Superior temporal gyrus (tissue), 1 donor: ENCODE results near the gene ABTB1.

Experiments used
- DNase-seq: peaks from one replicate; pipeline ENCODE4 v3.0.0-alpha.2; 2016; ENCODE audit errors: extremely low spot score

ABTB1 gene

DNA sequence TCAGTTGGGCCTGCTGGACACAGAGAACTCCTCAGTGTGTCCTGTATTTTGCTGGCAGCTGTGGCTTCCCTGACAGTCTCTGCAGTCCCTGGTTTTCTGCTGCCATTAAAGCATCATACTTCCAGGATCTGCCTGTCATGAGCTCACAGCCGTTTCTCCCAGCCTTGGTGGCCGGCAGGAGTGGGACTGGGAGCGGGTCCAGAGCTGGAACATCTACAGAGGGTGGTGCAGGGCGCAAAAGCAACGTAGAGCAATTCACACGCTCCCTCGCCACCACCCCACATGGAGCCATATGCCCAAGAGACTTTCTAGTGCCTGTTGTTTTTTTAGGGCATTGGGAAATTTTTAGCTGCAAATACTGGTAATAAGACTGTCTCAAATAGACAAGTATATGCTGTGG, 33.6 kb downstream of the ABTB1 start:
- no peak for DNase-seq

DNA sequence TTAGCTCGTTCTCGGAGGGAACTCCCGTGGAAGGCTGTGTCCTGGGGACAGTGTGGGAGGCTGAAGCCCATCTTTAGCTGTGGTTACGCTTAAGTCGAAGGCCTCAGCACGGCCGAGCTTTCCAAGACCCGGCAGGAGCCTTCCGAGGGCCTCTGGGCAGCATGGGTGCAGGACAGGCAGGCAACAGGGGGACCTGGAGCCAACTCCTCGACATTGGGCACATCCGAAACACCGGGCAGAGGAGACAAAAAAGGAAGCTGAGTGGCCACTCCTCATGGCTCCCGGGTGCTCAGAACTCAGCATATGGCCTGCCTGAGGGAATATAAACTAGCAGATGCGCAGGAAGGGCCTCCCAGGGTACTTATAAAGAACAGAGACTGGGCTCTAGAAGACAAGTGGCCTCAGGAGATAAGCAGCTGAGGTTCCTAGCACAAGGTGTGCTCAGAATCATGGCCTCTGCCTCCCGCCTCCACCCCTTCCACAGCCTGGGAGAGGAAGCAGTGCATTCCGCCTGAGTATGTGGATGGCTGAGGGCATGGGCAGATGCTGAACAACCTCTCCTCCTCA, 34.1 kb downstream of the ABTB1 start:
- DNase-seq, result no peak

DNA sequence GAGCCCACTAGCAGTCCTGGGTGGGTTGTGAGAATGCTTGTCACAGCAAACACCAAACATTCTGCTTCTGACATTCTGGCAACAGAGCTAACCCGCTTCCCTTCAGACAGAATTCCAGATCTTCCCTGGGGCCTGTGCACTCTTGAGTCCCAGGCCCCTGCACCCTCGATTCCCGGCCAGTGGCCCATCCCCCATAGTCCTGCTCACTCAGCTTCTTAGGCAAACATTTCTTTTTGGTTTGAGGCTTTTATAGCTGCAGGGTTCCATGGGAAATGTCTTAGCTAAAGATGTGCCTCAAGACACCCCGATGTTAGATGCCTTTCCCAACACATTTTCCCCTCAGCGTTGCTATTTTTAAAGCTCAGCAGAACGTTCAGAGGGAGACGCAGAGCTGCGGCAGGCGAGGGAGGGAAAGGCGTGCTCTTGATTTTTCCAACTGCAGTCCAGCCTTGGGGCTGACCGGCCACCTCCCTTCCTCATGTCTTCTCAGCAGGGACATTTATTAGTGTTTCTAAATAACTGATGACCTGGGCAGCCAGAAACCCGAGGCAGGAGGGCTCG, 35.2 kb downstream of the ABTB1 start:
- DNase-seq, result no peak

DNA sequence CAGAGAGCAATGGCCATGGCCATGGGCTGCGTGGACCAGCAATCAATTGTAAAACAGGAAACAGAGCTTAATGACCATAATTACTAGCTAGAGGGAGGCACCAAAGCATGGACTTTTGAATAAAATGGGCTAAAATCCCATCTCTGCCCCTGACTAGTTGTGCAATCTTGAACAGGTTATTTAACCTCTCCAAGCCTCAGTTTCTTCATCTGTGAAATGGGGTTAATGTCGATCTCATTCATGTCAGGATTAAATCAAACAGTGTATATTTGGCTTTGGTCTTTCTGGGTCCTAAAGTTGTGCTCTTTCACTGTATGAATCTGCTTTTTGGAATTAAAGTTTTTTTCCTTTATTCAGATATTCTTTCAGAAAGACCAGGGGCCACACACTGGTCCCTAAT, 36.1 kb downstream of the ABTB1 start:
- no peak for DNase-seq

DNA sequence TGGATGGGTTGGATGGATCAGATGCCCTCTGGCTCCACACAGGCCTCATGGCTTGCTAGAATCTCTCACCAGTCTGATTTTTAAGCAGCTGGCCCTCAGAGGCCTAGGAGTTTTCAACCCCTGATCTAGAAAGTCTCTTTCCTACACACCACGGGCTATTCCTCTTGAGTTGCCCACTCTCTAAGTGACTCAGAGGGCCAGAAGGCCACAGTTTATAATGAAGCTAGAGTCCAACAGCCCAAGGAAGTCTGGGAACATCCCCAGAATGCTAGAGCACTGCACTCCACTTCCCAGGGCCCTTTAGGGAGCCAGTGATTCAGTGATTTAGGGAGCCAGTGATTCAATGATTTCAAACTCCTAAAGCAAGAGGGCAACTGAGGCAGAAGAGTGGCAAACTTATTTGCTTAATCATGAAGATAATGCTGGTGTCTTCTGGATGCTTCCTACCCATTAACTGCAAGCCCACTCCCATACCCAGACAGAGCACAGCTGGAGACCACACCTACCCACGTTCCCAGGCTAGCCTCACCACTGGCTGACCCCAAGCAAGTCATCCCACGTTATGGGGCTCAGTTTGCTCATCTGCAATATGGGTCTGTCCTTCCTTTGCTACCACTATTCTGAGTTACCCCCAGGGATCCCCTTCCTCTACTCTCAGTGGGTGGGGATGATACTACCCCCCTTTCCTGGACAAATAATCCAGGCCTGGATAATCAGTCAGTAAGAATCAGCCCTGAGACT, 36.7 kb downstream of the ABTB1 start:
- DNase-seq, result no peak

DNA sequence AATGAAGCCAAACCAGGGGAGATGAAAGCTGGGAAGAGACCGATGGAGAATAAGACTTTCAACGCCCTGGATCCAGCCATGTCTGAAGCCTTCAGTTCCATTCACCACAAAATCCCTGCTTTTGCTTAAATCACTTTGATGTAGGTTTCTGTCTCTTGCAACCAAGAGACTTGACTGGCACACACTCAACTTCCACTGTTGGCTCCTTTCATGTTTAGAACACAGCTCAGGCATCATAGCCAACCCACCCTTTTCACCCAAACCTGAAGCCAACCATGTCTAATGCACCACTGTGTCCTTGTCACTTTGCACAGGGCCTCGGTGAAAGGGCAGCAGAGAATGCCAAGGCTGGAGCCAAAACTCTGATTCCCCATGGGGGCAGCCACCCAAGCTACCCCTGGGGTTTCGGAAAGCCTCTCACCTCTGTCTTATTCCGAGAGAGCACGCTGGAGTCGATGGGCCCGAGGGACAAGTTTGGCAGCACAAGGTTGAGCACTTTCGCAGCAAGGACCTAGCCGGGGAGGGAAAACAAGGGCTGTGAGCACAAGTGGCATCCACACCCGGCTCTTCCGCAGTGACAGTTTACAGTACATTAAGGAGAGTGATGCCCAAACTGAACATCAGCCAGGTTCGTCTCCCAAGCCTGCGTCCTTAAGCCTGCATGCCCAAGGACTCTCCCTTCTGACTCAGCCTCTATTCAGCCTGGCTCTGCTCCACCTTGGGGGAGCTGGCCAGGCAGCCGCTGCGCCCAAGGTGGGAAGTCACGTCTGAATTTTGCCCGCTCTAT, 37.6 kb downstream of the ABTB1 start:
- no peak for DNase-seq

DNA sequence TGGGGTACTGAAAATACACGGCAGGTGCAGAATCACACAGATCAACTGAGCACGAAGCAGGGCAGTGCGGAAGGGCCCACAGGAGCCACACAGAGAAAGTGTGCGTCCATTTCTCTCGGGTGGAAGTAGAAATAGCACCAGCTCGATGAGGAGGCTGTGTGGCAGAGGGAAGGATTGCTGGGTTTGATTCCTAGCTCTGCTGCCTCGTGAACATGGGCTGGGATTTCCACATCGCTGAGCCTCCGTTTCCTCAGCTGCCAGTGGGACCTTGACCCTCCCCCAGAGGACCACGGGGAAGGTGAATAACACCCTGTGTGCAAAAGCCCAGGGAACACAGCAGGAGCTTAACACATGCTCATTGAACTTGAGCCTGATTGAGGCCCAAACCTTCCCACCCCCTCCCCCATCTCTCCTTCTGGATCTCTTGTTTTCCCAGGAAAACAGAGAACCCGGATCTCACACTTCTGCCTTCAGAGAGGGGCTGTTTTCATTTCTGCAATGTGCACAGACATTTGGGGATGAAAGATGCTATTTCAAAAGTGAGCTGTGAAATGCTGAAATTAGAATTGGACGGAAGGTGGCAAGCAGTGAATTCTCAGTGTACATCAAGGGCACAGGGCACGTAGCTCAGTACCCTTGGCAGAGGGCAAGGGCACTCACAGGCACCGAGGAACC, 38.4 kb downstream of the ABTB1 start:
- DNase-seq, result no peak

DNA sequence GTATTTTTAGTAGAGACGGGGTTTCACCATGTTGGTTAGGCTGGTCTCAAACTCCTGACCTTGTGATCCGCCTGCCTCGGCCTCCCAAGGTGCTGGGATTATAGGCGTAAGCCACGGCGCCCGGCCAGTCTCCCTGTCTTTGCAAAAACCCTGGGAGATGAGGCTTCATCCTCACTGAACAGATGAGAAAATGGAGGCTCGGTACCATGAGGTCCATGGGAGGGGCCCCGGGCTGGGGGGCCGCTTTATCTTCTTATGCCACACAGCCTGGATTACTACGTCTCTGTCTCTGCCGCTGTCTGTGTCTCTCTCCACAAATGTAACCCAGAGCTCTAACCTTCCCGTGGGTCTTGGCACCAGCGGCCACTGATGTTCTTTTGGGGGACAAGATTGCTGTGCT, 39.1 kb downstream of the ABTB1 start:
- no peak for DNase-seq

DNA sequence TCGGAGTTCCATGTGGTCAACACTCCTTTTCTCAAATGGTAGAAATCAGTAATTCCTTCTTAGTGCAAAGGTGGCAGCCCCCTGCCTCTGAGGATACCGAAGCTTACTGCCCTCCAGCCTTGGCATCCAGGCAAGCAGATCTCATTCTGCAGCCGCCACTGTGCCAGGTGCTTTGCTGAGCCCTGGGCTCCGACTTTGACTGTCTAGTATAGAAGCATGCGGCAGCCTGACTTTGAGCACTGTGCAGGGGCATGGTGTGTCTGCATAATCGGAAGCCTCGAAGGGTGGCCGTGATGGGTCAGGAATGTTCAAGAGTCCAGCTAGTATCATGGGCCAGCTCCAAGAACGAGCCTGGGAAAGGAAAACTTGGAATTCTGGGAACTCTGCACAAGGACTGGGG, 39.7 kb downstream of the ABTB1 start:
- DNase-seq, result no peak

DNA sequence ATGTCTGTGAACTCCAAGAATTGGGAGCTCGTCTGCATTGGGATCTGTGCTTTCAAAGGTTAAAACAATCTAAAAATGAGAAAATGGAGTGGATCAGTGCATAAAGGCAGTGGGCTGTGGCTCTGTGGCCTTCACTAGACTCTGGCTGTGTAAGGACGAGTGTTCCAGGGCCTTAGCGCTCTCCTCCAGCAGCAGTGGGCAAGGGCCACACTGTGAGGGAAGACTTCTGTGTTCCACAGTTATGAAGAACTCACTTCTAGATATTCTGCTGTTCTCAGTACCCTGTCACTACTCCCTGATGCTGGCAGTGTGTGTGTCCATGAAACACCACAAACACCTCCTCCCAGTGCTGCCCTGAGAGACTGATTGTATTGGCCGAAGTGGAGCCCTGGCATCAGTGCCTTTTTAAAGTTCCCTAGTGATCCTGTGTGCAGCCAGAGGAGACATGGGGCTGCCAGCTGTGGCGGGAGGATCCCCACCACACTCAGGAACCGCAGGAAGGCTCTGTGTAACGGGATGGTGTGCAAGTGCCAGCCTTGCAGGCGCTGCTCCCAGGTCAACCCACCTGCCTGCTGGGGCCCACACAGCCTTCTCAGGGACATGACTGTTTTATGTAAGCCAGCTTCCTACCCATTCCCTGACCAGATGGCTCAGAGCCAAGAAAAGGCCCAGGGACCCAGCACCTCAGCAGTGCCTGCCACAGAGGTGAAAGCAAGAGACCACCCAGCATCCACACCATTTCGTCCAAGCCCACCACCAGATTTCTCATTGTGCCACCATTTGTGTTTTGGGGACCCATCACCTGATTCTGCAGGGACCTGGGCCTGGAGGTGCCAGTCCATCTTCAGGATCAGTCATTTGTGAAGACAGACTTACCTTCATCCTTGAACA, 40.4 kb downstream of the ABTB1 start:
- no peak for DNase-seq

DNA sequence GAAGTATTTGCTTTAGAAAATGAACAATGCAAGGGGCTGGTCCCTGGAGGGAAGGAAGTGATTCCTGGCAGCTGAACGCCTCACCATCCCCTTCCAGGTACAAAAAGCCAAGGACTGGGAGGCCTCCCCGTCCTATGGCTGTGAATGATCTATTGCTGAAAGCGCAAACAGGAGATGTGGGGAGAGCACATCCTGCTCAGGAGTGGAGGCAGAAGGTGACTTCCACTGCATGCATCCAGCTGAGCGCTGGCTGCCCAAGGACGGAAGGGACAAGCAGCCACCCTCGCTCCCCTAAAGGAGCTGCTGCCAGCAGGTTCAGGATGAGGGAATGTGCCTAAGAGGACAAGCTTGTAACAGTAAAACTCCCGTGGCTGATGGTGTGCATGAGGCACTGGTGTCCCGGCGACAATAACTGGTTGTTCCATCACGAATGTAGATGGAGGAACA, 41.4 kb downstream of the ABTB1 start:
- DNase-seq, result no peak

DNA sequence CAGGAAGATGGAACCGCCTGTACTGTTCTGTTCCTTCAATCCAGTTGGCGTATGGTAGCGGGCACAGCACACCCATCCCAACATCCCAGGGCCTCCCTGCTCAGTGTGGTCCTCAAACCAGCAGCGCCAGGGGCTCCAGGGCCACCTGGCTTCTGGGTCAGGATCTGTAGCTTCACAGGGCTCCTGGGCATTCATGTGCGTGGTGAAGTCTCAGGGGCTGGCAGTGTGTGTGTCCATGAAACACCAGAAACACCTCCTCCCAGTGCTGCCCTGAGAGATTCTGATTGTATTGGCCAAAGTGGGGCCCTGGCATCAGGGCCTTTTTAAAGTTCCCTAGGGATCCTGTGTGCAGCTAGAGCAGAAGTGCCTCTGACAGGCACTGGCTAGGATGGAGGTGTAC, 42.1 kb downstream of the ABTB1 start:
- DNase-seq, result no peak

DNA sequence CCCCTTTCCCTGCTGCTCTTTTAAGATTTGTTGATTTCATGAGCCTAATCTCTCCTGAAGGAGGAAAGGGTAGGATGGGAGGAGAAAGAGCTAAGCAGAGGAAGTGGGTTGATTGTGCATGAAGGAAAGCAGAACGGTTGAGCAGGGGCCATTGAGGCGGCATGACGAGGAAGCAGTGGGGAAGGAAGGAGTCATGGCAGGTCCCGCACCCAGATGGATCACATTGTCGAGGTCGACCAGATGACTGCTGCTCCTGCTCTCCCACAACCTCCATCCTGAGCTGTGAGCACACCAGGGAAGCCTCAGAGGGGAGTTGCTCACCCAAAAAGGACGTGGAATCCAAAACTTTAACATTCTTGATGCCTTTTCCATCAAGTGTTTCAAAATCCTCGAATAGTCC, 42.8 kb downstream of the ABTB1 start:
- DNase-seq, result no peak

DNA sequence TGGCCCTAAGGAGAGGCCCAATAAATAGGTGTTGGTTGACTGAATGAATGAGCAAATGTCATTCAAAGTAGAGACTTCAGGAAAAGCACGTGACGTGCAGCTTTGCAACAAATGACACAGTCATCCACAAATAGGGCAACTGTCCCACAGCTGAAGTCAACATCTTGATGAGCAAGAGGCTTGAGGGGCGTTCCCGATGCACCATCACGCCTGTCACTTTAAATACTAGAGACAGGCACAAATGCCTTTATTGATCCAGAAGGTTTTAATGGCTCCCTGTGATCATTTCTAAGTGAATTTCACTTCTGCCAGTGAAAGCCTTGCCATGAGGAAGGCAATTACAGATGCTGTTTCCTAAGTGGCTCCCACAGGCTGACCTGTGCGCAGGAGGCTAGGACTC, 43.6 kb downstream of the ABTB1 start:
- DNase-seq, result no peak

DNA sequence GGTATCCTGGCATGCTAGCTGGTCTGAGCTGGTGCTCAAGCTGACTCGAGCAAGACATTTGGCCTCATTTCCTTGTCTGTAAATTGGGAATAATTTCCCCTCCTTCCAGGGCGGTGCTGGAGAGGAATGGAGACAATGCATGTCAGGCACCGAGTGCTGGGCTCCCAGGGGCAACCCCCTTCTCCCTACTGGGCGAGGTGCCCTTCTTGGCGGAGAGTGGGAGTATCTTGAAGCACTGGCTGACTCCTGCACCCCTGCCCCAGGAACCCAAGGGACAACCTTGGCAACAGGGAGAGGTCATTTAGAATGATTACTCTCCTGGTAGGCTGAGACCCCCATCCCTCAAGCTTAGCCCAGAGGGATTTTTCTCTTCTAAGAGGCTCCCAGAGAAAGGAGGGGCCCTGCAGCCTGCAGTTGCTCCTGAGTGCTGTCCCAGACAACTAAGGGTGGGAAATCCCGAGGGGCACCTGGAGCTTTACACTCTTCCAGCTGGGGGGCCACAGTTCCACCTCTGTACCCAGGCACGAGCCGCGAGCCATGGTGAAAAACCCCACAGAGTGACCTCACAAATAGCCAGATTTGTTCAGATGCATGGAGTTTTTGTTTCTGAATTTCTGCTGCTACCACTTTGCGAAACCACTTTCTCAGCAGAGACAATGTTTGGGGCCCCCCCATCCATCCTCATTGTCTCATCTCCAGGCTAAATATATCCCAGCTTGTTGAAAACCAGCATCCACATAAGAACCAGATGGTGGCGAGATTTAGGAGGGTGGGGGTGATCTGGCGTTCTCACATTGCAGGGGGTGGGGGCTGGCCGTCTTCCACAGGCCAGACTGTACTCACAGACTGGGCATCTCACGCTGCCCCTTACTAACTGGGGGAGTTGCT, 44.8 kb downstream of the ABTB1 start:
- no peak for DNase-seq

DNA sequence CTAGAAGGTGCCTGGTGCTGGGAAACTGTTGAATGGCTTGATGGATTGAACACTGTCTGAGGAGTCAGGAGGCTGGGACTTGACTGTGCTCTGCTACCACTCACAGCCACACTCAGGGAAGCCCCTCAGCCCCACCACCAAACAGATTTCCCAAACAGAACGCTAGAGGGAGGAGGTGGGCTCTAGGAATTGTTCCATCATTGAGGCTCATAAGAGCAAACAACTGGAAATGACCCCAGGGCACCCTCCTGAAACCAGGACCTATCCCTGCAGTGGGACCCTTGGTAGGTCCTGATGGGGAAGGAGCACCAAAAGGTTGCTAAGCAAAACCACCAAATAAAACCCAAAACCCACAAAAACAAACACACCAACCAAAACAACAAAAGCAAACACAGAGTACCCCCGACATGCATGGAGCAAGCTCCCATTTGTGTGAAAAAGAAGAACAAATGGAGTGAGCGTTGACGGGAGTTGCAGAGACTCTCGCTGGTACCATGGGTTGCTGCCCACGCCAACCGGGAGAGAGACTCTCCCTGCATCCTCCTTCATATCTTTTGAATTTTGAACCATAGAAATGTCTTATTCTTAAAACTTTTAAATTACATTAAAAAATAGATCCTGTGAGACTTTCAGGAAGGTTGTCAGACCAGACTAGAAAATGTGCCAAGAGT, 45.6 kb downstream of the ABTB1 start:
- no peak for DNase-seq

DNA sequence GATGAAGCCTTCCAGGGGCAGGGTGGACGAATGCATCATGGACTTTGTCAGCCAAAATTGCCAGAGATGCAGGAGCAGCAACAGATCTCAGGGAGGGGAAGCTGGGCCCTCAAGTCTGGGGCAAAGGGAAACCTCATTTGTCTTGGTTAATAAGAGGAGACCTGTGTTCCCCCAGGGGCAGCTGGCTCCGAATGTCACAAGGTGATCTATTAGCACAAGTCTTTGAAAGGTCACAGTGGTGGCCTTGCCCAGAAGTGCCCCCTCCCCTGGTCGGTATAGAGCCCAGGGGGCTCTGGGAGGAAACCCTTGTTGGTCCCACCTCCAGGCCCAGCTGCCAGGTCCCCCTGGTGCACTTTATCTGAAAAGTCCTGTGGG, 46.2 kb downstream of the ABTB1 start:
- no peak for DNase-seq

DNA sequence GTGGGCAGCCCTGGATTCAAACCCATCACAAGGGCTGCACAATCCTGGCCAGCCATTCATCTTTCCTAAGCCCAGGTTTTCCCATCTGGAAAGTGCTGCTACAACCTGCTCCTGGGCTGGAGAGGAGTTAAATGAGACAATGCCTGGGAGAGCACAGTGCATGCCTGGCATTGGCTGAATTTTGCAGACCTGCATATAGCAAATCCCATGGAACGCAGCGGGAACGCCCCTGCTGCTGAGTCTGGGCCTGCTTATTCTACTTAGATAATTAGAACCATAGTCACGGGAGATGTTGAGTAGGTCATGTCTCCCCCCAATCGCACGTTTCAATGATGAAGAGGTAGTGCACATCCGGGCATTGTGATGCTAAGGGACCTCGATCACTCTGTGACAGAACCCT, 46.6 kb downstream of the ABTB1 start:
- no peak for DNase-seq

DNA sequence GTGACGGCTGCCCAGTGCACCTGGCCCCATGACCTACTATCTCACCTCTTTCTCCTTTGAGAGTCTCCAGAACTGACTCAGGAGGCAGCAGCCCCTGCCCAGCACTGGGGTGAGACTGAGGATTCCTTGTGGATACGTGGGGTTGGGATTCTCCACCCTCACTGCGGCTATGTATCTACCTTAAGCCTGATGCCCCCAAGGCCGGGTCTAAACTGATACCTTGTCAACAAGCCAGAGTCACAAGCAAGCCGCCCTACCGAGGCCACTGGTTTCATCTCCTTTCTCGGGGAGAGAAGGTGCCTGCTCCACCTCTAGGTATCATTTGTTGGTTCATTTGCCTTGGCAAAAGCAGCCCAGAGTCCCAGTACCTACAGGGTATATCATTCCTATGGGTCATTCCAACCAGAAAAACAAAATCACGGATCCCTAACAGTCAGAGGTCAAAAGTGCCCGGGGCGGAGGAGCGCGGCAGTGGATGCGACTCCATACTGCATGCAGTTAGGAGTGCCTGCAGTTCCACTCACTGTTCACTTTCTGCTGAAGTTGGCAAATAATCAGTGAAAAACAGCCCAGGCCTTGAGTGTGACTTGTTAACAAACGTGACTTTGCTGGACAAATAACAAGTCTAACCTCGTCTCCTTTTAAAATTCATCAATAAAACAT, 47.5 kb downstream of the ABTB1 start:
- no peak for DNase-seq
